Keratinocyte (primary cell): ENCODE results near the gene YTHDF2.

Experiments
- CTCF ChIP-seq, 3 experiments: IDR thresholded peaks in 1 of 3; conservative IDR thresholded peaks in 1 of 3; optimal IDR thresholded peaks in 1 of 3; 2 replicates in 2 of 3; 3 replicates in 1 of 3; pipeline versions ENCODE3 to v1.5.1; 2011; ENCODE audit warnings: low read length in 3 of 3, mild to moderate bottlenecking in 3 of 3, moderate library complexity in 2 of 3, control low read depth in 1 of 3, inconsistent platforms in 1 of 3; ENCODE audit not compliant: insufficient read depth in 2 of 3; ENCODE audit errors: extremely low read depth in 1 of 3
- EZH2 ChIP-seq: IDR thresholded peaks from one replicate; pipeline ENCODE4 v1.6.1; 2012; ENCODE audit warnings: inconsistent platforms, mild to moderate bottlenecking, low read length, moderate library complexity

GRCh38 chr1:28796352-28797211 lies 59.8 kb downstream of the YTHDF2 start:
- TF ChIP-seq CTCF (optimal IDR thresholded peaks at IDR 0.05 in 1 of 3, IDR thresholded peaks at IDR 0.05 in 1 of 3, conservative IDR thresholded peaks at IDR 0.05 in 1 of 3; ENCODE audit: extremely low read depth in 1 of 3, insufficient read depth in 2 of 3, low read length in 3 of 3) (no peak), EZH2 (no peak)
